ENCODE results near the gene DCTN2. TPM values are rescaled to one million over a fixed set of nuclear protein-coding genes. Genes with fewer than 3 reads are reported as not detected.
A peak's percentile ranks its signal among the peaks of the same experiment; 100 is the strongest.

The DCTN2 gene
- 10 to 100 TPM; 52.1 to 78.8 (median 63.0) TPM for total RNA-seq
- polyA plus RNA-seq: 10 to 100 TPM; 53.9 to 78.8 TPM
- 35.9 reads per million, percentile 64 among the genes with 10 or more reads in this experiment for total RNA-seq

GRCh38 chr12:57546438-57547287, at the start of gene DCTN2:
DCTN2 (minus strand) TSS chr12:57547192; CDS start chr12:57547063, 129 bp downstream.
- peak within 1 kb of the TSS; percentile 88 for H3K27ac ChIP-seq (ENCODE audit: low read depth, low read length)
- peak within 1 kb of the TSS; percentile 74 for H3K4me3 ChIP-seq (ENCODE audit: low read length)
- peaks cover 10 to 16% of the 10 kb centered on the region in 2 donors for H3K4me1 ChIP-seq (ENCODE audit: control insufficient read depth in 2 of 2, insufficient read depth in 2 of 2, low read length in 2 of 2)
- POLR2A ChIA-PET: interaction anchor here (0.6 to 2.6 kb wide), 11 partner anchors 20 to 151 kb away, joined by 3 to 7 read pairs (median 3); partner anchors contain the start of genes DDIT3 and GLI1
- peak within 1 kb of the TSS; percentile 85 to 96 (median 92) for H3K27ac Mint-ChIP-seq
- peaks cover 0 to 5% (median 0%) of the 10 kb centered on the region in 5 donors for H3K36me3 Mint-ChIP-seq
- intact Hi-C loops (cut with micrococcal nuclease): loop anchor here (1.0 to 2.0 kb wide), 7 partner anchors 26 to 195 kb away; partner anchors contain the start of genes DDIT3 (in 2 of the 2), GLI1 (in 2 of the 2) and PIP4K2C (in 2 of the 2)
- peaks cover 0 to 4% (median 0%) of the 10 kb centered on the region in 3 experiments for H3K36me3 ChIP-seq (ENCODE audit: control insufficient read depth in 2 of 3, insufficient read depth in 3 of 3, low read length in 3 of 3)
- DNase-seq (peak; percentile 63 to 94 (median 88)), ATAC-seq (peak; percentile 98)
- H3K9me3 Mint-ChIP-seq: no peaks in the 10 kb centered on the region
- CTCF ChIA-PET: interaction anchor here (0.8 kb wide), 1 partner anchor 88 kb away, joined by 4 read pairs; no protein-coding TSS in a partner anchor
- no peaks in the 10 kb centered on the region for H3K9me3 ChIP-seq (ENCODE audit: control insufficient read depth in 2 of 3, low read length in 3 of 3)
- H3K27me3 ChIP-seq (ENCODE audit: control insufficient read depth in 2 of 2, insufficient read depth in 2 of 2, low read length in 2 of 2): no peaks in the 10 kb centered on the region
- peak within 1 kb of the TSS; percentile 88 to 100 (median 98) for H3K4me3 Mint-ChIP-seq
- peaks cover 0 to 28% (median 0%) of the 10 kb centered on the region in 5 donors for H3K27me3 Mint-ChIP-seq
- H3K4me1 Mint-ChIP-seq: peaks cover 28 to 64% (median 55%) of the 10 kb centered on the region in 7 donors

- Histone ChIP-seq H3K4me3 (ENCODE audit: low read length) (no peak overlapping the region), H3K27me3 (ENCODE audit: control insufficient read depth in 2 of 2, insufficient read depth in 2 of 2, low read length in 2 of 2) (no peaks in the 10 kb centered on the region), H3K27ac (ENCODE audit: low read depth, low read length) (no peak overlapping the region), H3K9me3 (ENCODE audit: control insufficient read depth in 2 of 3, low read length in 3 of 3) (no peaks in the 10 kb centered on the region), H3K36me3 (ENCODE audit: control insufficient read depth in 2 of 3, insufficient read depth in 3 of 3, low read length in 3 of 3) (peaks cover 0 to 38% (median 13%) of the 10 kb centered on the region in 3 experiments), H3K4me1 (ENCODE audit: control insufficient read depth in 2 of 2, insufficient read depth in 2 of 2, low read length in 2 of 2) (peaks cover 14 to 21% of the 10 kb centered on the region in 2 donors)
- CTCF ChIA-PET: interaction anchor here (0.6 to 1.4 kb wide), 4 partner anchors 11 to 131 kb away, joined by 3 read pairs; no protein-coding TSS in a partner anchor
- Mint-ChIP-seq H3K4me1 (peaks cover 24 to 35% (median 26%) of the 10 kb centered on the region in 7 donors), H3K4me3 (peak overlapping the region in 1 of 10 donors; percentile 84), H3K27me3 (no peaks in the 10 kb centered on the region), H3K9me3 (no peaks in the 10 kb centered on the region), H3K27ac (peak overlapping the region in 7 of 9 donors; percentile 39 to 92 (median 85)), H3K36me3 (peaks cover 10 to 18% (median 12%) of the 10 kb centered on the region in 5 donors)
- DNase-seq (no peak), ATAC-seq (no peak)
- intact Hi-C loops (cut with micrococcal nuclease): no loop called here
- POLR2A ChIA-PET: interaction anchor here (0.7 to 1.5 kb wide), 5 partner anchors 10 to 161 kb away, joined by 3 to 4 read pairs (median 3); partner anchors contain the start of gene DTX3
These were observed 46.2 kb upstream of the DCTN2 start for GRCh38 chr12:57593187-57593586.

- Histone ChIP-seq H3K4me3 (ENCODE audit: low read length) (no peak overlapping the region), H3K9me3 (ENCODE audit: control insufficient read depth in 2 of 3, low read length in 3 of 3) (no peaks in the 10 kb centered on the region), H3K36me3 (ENCODE audit: control insufficient read depth in 2 of 3, insufficient read depth in 3 of 3, low read length in 3 of 3) (peaks cover 0 to 34% (median 13%) of the 10 kb centered on the region in 3 experiments), H3K4me1 (ENCODE audit: control insufficient read depth in 2 of 2, insufficient read depth in 2 of 2, low read length in 2 of 2) (peaks cover 14 to 21% of the 10 kb centered on the region in 2 donors), H3K27me3 (ENCODE audit: control insufficient read depth in 2 of 2, insufficient read depth in 2 of 2, low read length in 2 of 2) (no peaks in the 10 kb centered on the region), H3K27ac (ENCODE audit: low read depth, low read length) (peak overlapping the region; percentile 76)
- H3K27me3 Mint-ChIP-seq: no peaks in the 10 kb centered on the region
- DNase-seq (no peak), ATAC-seq (no peak)
- intact Hi-C loops (cut with micrococcal nuclease): no loop called here
- POLR2A ChIA-PET: interaction anchor here (0.7 to 1.5 kb wide), 8 partner anchors 8 to 161 kb away, joined by 3 to 6 read pairs (median 3); partner anchors contain the start of gene DTX3
- H3K4me1 Mint-ChIP-seq: peaks cover 24 to 35% (median 26%) of the 10 kb centered on the region in 7 donors
- no peaks in the 10 kb centered on the region for H3K9me3 Mint-ChIP-seq
- peaks cover 8 to 15% (median 9%) of the 10 kb centered on the region in 5 donors for H3K36me3 Mint-ChIP-seq
- H3K27ac Mint-ChIP-seq: peak overlapping the region in 8 of 9 donors; percentile 77 to 92 (median 90)
- CTCF ChIA-PET: interaction anchor here (0.6 to 1.4 kb wide), 5 partner anchors 10 to 131 kb away, joined by 3 read pairs; no protein-coding TSS in a partner anchor
- H3K4me3 Mint-ChIP-seq: peak overlapping the region; percentile 84 to 92 (median 89)
These were observed 45.7 kb upstream of the DCTN2 start for GRCh38 chr12:57592551-57593165.

GRCh38 chr12:57591782-57592325, 44.9 kb upstream of the DCTN2 start:
- Histone ChIP-seq H3K4me3 (ENCODE audit: low read length) (peak overlapping the region; percentile 83), H3K9me3 (ENCODE audit: control insufficient read depth in 2 of 3, low read length in 3 of 3) (no peaks in the 10 kb centered on the region), H3K36me3 (ENCODE audit: control insufficient read depth in 2 of 3, insufficient read depth in 3 of 3, low read length in 3 of 3) (peaks cover 0 to 26% (median 9%) of the 10 kb centered on the region in 3 experiments), H3K27me3 (ENCODE audit: control insufficient read depth in 2 of 2, insufficient read depth in 2 of 2, low read length in 2 of 2) (no peaks in the 10 kb centered on the region), H3K27ac (ENCODE audit: low read depth, low read length) (peak overlapping the region; percentile 76), H3K4me1 (ENCODE audit: control insufficient read depth in 2 of 2, insufficient read depth in 2 of 2, low read length in 2 of 2) (peaks cover 14 to 21% of the 10 kb centered on the region in 2 donors)
- ATAC-seq: no peak
- intact Hi-C loops (cut with micrococcal nuclease): loop anchor here (1.0 to 2.0 kb wide), 8 partner anchors 9 to 149 kb away; partner anchors contain the start of genes DCTN2 (in 2 of the 2), DTX3 (in 2 of the 2) and DDIT3 (in 1 of the 2)
- CTCF ChIA-PET: interaction anchor here (0.7 to 1.0 kb wide), 4 partner anchors 9 to 1292 kb away, joined by 3 to 4 read pairs (median 4); no protein-coding TSS in a partner anchor
- Mint-ChIP-seq H3K36me3 (peaks cover 3 to 10% (median 5%) of the 10 kb centered on the region in 5 donors), H3K4me1 (peaks cover 24 to 35% (median 26%) of the 10 kb centered on the region in 7 donors), H3K9me3 (no peaks in the 10 kb centered on the region), H3K27me3 (no peaks in the 10 kb centered on the region), H3K27ac (peak overlapping the region; percentile 79 to 94 (median 91)), H3K4me3 (peak overlapping the region; percentile 84 to 92 (median 89))
- POLR2A ChIA-PET: interaction anchor here (0.7 to 1.9 kb wide), 12 partner anchors 9 to 1021 kb away, joined by 3 to 8 read pairs (median 4); partner anchors contain the start of genes DDIT3 and DTX3
- no peak for DNase-seq

DNA sequence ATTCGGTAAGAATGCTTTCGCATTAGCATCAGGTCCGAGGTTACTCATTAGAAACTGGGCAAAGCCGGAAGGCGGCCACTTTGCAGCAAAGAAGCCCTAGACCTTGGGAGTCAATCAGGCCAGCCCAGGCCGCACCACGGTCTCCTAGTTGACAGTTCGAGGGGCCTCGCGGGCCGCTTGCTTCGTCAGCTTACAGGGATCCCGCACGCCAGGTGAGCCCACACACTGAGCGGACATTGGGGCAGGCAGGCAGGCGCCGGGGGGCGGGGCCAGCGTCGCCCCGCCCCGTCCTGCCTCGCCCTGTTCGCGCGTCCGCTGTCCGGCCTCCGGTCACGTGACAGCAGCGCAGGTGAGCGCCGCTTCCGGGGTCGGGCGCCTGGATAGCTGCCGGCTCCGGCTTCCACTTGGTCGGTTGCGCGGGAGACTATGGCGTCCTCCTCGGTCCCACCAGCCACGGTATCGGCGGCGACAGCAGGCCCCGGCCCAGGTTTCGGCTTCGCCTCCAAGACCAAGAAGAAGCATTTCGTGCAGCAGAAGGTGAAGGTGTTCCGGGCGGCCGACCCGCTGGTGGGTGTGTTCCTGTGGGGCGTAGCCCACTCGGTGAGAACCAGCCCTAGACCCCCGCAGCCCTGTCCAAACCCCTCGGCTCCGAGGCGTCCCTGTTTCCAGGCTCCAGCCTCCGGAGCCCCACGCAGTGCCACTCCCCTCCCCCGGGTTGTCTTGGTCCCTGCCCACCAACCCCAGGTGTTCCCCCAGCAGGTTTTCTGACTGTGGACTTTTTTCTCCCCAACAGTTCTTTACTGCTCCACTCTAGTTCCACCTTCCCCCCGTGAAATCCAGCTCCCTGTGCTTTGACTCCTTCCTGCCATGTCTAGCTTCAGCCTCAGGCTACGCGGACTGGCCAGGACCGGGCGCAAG, 44.1 kb upstream of the DCTN2 start, which contains the start of gene PIP4K2C:
Gene PIP4K2C, plus strand, starts transcription at position 329 of the 918 bp plus-strand sequence. Its CDS starts 98 bp downstream, at position 427.
- Mint-ChIP-seq H3K27ac (peak within 1 kb of the TSS; percentile 79 to 94 (median 91)), H3K9me3 (no peaks in the 10 kb centered on the region), H3K27me3 (peaks cover 0 to under 1% (median 0%) of the 10 kb centered on the region in 5 donors), H3K36me3 (peaks cover 0 to 10% (median 0%) of the 10 kb centered on the region in 5 donors), H3K4me1 (peaks cover 24 to 35% (median 26%) of the 10 kb centered on the region in 7 donors), H3K4me3 (peak within 1 kb of the TSS; percentile 84 to 92 (median 89))
- DNase-seq (peak; percentile 49 to 79 (median 65)), ATAC-seq (peak; percentile 95)
- ChIA-PET POLR2A (interaction anchor here (0.7 to 1.9 kb wide), 15 partner anchors 10 to 1020 kb away, joined by 3 to 8 read pairs (median 4); partner anchors contain the start of genes DDIT3 and DTX3), CTCF (interaction anchor here (0.6 to 1.1 kb wide), 4 partner anchors 8 to 150 kb away, joined by 3 to 4 read pairs (median 3); partner anchors contain the start of gene DDIT3)
- Histone ChIP-seq H3K4me1 (ENCODE audit: control insufficient read depth in 2 of 2, insufficient read depth in 2 of 2, low read length in 2 of 2) (peaks cover 14 to 21% of the 10 kb centered on the region in 2 donors), H3K27me3 (ENCODE audit: control insufficient read depth in 2 of 2, insufficient read depth in 2 of 2, low read length in 2 of 2) (no peaks in the 10 kb centered on the region), H3K27ac (ENCODE audit: low read depth, low read length) (peak within 1 kb of the TSS; percentile 76), H3K9me3 (ENCODE audit: control insufficient read depth in 2 of 3, low read length in 3 of 3) (no peaks in the 10 kb centered on the region), H3K36me3 (ENCODE audit: control insufficient read depth in 2 of 3, insufficient read depth in 3 of 3, low read length in 3 of 3) (peaks cover 0 to 20% (median 2%) of the 10 kb centered on the region in 3 experiments), H3K4me3 (ENCODE audit: low read length) (peak within 1 kb of the TSS; percentile 83)
- intact Hi-C loops (cut with micrococcal nuclease): loop anchor here (1.0 to 2.0 kb wide), 8 partner anchors 8 to 150 kb away; partner anchors contain the start of genes DCTN2 (in 2 of the 2), DTX3 (in 2 of the 2) and DDIT3 (in 1 of the 2)
